Endometrial microvascular endothelial cells (primary cell): ENCODE results near the gene EMC1. TPM values are rescaled to one million over a fixed set of nuclear protein-coding genes. Genes with fewer than 3 reads are reported as not detected.

Experiments
- total RNA-seq: library from RNA; depleted of rRNA; stranded (reverse); fragments of >200 nt; gene quantifications from one replicate; pipeline ENCODE4 v1.2.3, GENCODE V29; 2015; ENCODE audit errors: inconsistent ontology term

EMC1 gene
- total RNA-seq, 1 donor from 2014 or later = 85.6 TPM

Other genes starting within 250 kb of the EMC1 start
- 56.1 TPM for gene UBR4, start 41.3 kb downstream of the EMC1 start, total RNA-seq
- 73.8 TPM for gene MRTO4, start 281 bp upstream of the EMC1 start, total RNA-seq
- gene AKR7A3, start 37.2 kb upstream of the EMC1 start, total RNA-seq = not detected
- 69.9 TPM for gene AKR7A2, start 60.6 kb upstream of the EMC1 start, total RNA-seq
- 34.3 TPM for gene SLC66A1, start 60.8 kb upstream of the EMC1 start, total RNA-seq
- 146 TPM for gene CAPZB, start 234.0 kb upstream of the EMC1 start, total RNA-seq